HS-27A (cell line): ENCODE measurements around the gene PAFAH1B2.

Experiments
- DNase-seq: peaks from one replicate; pipeline ENCODE4 v3.0.0-alpha.2; 2012; ENCODE audit warnings: low read depth, missing footprints

PAFAH1B2 gene

DNA sequence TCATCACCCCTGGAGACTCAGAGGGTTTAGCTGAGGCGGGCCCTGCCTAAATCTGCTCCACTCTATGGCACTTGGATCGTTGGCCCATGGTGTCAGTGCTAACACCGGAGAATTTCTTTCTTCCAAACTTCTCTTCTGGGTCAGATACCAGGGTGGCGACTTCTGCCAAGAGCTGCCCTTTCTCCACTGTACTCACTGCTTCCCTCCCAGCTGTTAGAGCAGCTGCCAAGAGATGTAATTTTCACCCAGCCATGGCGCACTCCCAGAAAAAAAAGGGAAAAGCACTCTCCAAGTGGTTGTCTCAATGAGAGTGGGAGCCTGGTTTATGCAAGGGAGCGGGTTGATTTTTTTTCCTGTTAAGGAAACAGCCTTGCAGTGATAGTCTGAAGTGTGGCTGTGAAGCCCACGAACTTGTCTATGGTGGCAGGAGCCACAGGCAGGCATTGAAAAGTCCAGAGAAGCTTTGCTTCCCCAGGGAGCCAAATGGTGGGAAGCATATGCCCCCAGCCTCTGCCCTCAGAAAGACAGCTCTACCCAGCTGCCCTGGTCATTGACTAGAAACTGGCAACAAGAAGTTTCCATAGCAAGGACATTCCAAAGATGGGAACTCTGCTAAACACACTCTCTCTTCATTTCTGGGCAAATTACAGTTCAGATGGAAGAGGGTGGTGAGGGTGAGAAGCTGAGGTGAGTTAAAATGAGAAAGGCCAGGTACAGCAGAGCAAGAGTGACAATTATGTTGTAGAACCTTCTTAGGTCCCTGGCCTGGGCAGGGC lies 77.1 kb downstream of the PAFAH1B2 start:
- no peak for DNase-seq

DNA sequence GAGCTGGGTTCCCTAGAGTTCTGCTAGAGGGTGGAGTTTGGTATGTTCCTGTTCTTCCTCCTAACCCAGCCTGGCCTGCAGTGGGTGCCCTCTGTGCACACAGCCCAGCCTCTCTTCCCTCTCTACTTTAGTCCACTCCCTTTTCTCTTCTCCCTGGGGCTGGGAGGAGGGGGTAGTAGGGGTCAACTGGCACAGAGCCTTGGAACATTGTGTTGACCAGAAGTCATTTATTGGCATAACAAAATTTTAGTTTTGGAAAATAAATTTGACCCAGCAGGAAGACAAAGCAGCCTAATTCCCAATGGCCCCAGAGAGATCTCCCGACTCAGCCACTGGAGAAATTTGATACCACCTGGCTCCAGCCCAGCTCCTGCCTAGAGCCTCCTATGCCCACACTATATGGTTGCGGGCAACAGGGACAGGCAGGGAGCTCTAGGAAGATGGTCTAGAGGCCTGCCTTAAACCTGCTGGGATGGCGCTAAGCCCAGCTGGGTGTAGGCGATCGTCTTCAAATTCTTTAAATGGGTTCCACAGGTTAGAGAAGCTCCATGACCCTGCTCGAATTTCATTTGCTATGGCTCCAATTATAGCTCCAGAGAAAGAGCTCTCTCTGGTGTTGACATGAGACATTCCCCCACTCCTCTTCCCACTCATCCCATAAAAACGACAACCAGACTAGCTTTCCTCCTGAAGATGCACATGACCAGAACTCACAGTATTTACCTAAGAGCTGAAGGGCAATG lies 77.9 kb downstream of the PAFAH1B2 start:
- DNase-seq, result no peak

DNA sequence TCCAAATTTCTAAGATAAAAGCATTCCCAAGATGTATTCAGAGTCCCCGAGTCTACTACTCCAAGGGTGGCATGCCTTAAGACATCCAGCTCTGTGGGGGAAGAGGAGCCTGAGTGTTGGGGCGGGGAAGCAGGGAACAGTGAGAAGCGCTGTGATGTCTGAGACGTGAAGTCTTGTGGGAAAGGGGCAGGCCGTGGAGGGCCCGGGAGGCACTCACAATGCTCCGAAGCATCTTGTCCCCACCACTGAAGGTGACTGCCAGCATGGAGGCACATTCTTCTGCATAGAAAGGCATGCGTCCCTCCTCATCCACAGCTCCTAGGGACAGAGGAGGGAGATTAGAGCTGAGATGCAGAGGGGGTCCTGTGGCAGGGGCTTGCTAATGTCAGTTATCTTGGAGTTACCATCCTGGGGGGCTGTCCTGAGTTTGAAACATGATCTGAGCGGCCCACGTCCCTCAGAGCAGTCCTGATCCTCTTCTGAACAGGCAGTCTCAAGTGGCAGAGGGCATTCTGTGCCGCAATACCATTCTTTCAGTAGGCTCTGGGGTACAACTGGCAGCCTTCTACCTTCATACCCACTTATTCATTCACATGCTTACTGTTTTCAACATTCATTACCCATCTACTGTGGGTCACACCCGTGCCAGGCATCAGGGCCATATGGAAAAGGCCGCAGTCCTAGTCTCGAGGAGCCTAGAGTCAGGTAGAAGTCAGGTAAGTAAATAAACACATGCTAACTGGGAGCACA lies 79.1 kb downstream of the PAFAH1B2 start:
- DNase-seq, result no peak

DNA sequence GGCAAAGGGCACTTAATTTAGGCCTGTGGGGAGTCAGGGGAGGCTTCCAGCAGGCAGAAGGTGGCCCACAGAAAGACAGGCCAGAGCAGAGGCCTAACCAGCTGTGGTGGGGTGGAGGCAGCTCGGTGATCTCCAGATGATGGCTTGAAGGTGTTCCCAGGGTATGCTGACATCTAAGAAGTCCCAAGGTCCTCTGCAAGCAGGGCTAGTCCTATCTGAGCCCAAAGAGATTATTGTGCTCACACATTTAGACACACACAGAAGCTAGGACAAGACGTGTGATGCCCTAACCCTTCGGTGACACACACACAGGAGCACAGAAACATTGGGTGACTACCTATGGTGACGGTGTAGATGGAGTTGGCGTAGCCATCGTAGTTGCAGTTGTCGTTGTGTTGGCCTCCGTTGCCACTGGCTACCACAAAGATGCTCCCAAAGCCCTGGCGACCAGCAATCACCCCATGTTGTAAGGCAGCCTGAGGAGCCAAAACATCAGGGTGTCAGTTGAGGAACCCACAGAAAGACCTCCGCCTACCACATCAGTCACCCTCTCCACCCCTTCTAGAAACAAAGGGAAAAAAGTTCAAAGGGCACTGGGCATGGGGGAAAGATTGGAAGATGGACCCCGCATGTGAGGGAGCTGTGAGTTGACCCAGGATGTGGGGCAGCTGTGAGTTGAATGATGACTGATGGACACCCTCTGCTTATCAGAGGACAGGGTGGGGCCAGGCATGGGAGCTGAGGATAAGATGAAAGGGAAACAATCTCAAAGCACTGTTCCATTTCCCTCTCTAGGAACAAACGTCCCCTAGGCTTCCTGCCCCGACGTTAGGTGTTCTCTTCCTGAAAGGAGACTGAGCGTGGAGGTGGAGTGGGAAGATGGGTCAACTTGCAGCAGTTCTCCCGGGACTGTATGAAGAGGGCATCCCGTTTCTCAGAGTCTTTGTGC lies 79.9 kb downstream of the PAFAH1B2 start:
- no peak for DNase-seq

DNA sequence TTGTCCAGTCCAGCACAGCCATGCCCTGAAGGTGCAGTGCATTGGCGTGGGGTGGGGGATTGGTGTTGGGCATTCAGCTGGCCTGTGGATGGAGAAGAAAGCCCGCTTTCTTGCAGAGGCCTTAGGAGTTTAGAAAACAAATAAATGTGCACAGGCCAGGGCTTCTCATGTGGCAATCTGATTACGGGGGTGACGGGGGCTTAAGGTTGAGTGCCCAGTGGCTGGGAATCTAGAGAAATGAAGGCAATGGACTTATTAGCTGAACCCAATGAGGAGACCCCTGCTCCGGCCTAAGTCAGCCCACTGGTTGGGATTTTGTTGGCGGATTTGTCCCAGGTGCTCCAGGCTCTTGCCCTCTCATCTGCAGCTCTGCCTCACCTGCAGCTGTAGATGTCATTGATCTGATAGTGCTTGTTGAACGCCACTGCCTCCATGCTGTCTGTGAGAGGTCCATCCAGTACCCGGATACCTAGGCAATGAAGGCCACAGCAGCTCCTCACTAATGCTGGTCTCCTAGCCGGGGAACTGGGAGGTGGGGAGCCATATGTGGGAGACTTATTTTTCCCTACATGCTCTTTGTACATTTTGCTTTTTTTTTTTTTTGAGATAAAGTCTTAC lies 81.6 kb downstream of the PAFAH1B2 start:
- DNase-seq, result no peak
